Keratinocyte (primary cell): ENCODE measurements around the gene TMEM150B. TPM values are rescaled to one million over a fixed set of nuclear protein-coding genes. Genes with fewer than 3 reads are reported as not detected.

Experiments
- DNase-seq: peaks from one replicate; pipeline ENCODE4 v3.0.0-alpha.2; 2011; ENCODE audit warnings: low read depth, missing footprints, low spot score
- FAIRE-seq: peaks from 2 replicates; lab custom pipeline; 2011; peaks lifted over from hg19 to GRCh38; lab: Jason Lieb, UNC
- H2AFZ ChIP-seq: 2 replicates; pipeline ENCODE4 v1.6.0; 2012; ENCODE audit warnings: low read length, control low read depth, inconsistent platforms; ENCODE audit not compliant: control insufficient read depth
- H3K27ac ChIP-seq: 2 replicates; pipeline ENCODE4 v1.5.1; 2011; ENCODE audit warnings: low read length; ENCODE audit not compliant: control insufficient read depth, insufficient read depth
- H3K27me3 ChIP-seq: 3 replicates; pipeline ENCODE4 v1.6.0; 2011; ENCODE audit warnings: low read length; ENCODE audit not compliant: control insufficient read depth, insufficient read depth; ENCODE audit errors: extremely low read depth
- H3K36me3 ChIP-seq, 2 experiments: 2 replicates in 1 of 2; 3 replicates in 1 of 2; pipeline ENCODE4 v1.5.1; 2011; ENCODE audit warnings: low read length in 2 of 2, mild to moderate bottlenecking in 1 of 2; ENCODE audit not compliant: control insufficient read depth in 2 of 2, insufficient read depth in 2 of 2; ENCODE audit errors: extremely low read depth in 1 of 2
- H3K4me1 ChIP-seq: 3 replicates; pipeline ENCODE4 v1.5.1; 2011; ENCODE audit warnings: low read length; ENCODE audit not compliant: control insufficient read depth, insufficient read depth; ENCODE audit errors: extremely low read depth
- H3K4me2 ChIP-seq: 3 replicates; pipeline ENCODE4 v1.6.0; 2011; ENCODE audit warnings: low read depth, low read length; ENCODE audit not compliant: control insufficient read depth, insufficient read depth; ENCODE audit errors: extremely low read depth
- H3K4me3 ChIP-seq, 3 experiments: fragments of 200-600 bp in 1 of 3; sonication (generic) in 1 of 3; 2 replicates in 2 of 3; 3 replicates in 1 of 3; pipeline ENCODE4 v1.5.1; 2011 to 2016; ENCODE audit warnings: low read length in 3 of 3, mild to moderate bottlenecking in 3 of 3, control low read depth in 2 of 3, inconsistent platforms in 1 of 3, low read depth in 1 of 3, mixed read lengths in 1 of 3, mixed run types in 1 of 3, moderate library complexity in 1 of 3; ENCODE audit not compliant: control insufficient read depth in 2 of 3, insufficient read depth in 2 of 3; ENCODE audit errors: extremely low read depth in 1 of 3
- H3K79me2 ChIP-seq: 2 replicates; pipeline ENCODE4 v1.6.0; 2012; ENCODE audit warnings: low read length; ENCODE audit not compliant: control insufficient read depth, insufficient read depth
- H3K9ac ChIP-seq: 3 replicates; pipeline ENCODE4 v1.6.0; 2011; ENCODE audit warnings: low read length; ENCODE audit not compliant: control insufficient read depth, insufficient read depth; ENCODE audit errors: extremely low read depth
- H3K9me1 ChIP-seq: 3 replicates; pipeline ENCODE4 v1.6.0; 2011; ENCODE audit warnings: low read length; ENCODE audit not compliant: control insufficient read depth, insufficient read depth; ENCODE audit errors: extremely low read depth
- H3K9me3 ChIP-seq: 2 replicates; pipeline ENCODE4 v1.5.1; 2012; ENCODE audit warnings: low read depth, low read length; ENCODE audit not compliant: control insufficient read depth
- H4K20me1 ChIP-seq: 3 replicates; pipeline ENCODE4 v1.6.0; 2011; ENCODE audit warnings: low read length; ENCODE audit not compliant: control insufficient read depth, insufficient read depth; ENCODE audit errors: extremely low read depth
- EZH2 ChIP-seq: IDR thresholded peaks from one replicate; pipeline ENCODE4 v1.6.1; 2012; ENCODE audit warnings: inconsistent platforms, mild to moderate bottlenecking, low read length, moderate library complexity
- dilution Hi-C: fragments of 300-500 bp; cut with MboI; formaldehyde crosslinking; loops from one replicate; pipeline ENCODE4 v1.7.0; 2020; ENCODE audit warnings: low sequenced_read_pairs; ENCODE audit not compliant: extremely low pct_ligation_motif_present
- polyA plus RNA-seq, 5 experiments: library from polyadenylated mRNA; depleted of rRNA in 3 of 5; stranded (reverse) in 3 of 5; stranded (forward) in 1 of 5; unstranded in 1 of 5; fragments of >200 nt; gene quantifications; 1 replicate in 1 of 5; 2 replicates in 3 of 5; 3 replicates in 1 of 5; pipeline versions ENCODE4 v1.2.1 to v1.2.3, GENCODE V29; 2011 to 2012; ENCODE audit warnings: missing spikeins in 2 of 5, low read depth in 1 of 5, low replicate concordance in 1 of 5
- TF ChIP-seq, protein P1 (sequence below), 3 experiments: IDR thresholded peaks in 1 of 3; conservative IDR thresholded peaks in 1 of 3; optimal IDR thresholded peaks in 1 of 3; 2 replicates in 2 of 3; 3 replicates in 1 of 3; pipeline versions ENCODE3 to v1.5.1; 2011; ENCODE audit warnings: low read length in 3 of 3, mild to moderate bottlenecking in 3 of 3, moderate library complexity in 2 of 3, control low read depth in 1 of 3, inconsistent platforms in 1 of 3; ENCODE audit not compliant: insufficient read depth in 2 of 3; ENCODE audit errors: extremely low read depth in 1 of 3

TMEM150B gene
- polyA plus RNA-seq, 1 donor (not counting 4 experiments of a cell fraction or from before 2014, with no cell fraction given): not detected

DNA sequence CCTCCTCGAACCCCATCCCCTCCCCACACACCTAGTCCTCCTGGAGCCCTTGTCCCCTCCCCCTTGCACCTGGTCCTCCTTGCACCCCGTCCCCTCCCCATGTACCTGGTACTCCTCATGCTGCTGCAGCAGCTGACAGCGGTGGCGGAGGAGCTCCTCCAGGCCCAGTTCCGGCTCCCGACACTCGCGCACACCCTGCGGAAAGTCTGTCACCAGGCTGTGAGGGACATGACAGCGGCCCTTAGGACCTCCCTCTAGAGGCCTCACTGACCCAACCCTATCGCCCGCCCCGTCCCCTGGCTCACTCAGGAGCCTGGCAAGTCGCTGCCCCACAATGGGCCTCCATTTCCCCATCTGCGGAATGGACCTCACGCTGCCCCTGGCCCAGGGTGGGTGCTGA, 60.0 kb downstream of the TMEM150B start:
- Histone ChIP-seq H3K9ac (no peak overlapping the region), H4K20me1 (no peaks in the 10 kb centered on the region), H3K36me3 (peaks cover 0 to 3% of the 10 kb centered on the region in 2 experiments), H3K9me3 (no peaks in the 10 kb centered on the region), H3K4me3 (no peak overlapping the region), H3K79me2 (peaks cover 3% of the 10 kb centered on the region), H2AFZ (no peak overlapping the region), H3K4me2 (no peak overlapping the region), H3K4me1 (no peaks in the 10 kb centered on the region), H3K9me1 (no peaks in the 10 kb centered on the region), H3K27me3 (no peaks in the 10 kb centered on the region), H3K27ac (no peak overlapping the region)
- dilution Hi-C loops: no loop called here
- DNase-seq (no peak), FAIRE-seq (no peak)
- TF ChIP-seq, protein P1, sequence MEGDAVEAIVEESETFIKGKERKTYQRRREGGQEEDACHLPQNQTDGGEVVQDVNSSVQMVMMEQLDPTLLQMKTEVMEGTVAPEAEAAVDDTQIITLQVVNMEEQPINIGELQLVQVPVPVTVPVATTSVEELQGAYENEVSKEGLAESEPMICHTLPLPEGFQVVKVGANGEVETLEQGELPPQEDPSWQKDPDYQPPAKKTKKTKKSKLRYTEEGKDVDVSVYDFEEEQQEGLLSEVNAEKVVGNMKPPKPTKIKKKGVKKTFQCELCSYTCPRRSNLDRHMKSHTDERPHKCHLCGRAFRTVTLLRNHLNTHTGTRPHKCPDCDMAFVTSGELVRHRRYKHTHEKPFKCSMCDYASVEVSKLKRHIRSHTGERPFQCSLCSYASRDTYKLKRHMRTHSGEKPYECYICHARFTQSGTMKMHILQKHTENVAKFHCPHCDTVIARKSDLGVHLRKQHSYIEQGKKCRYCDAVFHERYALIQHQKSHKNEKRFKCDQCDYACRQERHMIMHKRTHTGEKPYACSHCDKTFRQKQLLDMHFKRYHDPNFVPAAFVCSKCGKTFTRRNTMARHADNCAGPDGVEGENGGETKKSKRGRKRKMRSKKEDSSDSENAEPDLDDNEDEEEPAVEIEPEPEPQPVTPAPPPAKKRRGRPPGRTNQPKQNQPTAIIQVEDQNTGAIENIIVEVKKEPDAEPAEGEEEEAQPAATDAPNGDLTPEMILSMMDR (optimal IDR thresholded peaks at IDR 0.05 in 1 of 3, IDR thresholded peaks at IDR 0.05 in 1 of 3, conservative IDR thresholded peaks at IDR 0.05 in 1 of 3; ENCODE audit: extremely low read depth in 1 of 3, insufficient read depth in 2 of 3, low read length in 3 of 3): no peak
- TF ChIP-seq EZH2: no peak

GRCh38 chr19:55264531-55264930, 60.6 kb downstream of the TMEM150B start:
- dilution Hi-C loops: no loop called here
- H3K9me1 ChIP-seq: no peaks in the 10 kb centered on the region
- peaks cover 3% of the 10 kb centered on the region for H3K79me2 ChIP-seq
- H3K27me3 ChIP-seq: no peaks in the 10 kb centered on the region
- no peak overlapping the region for H3K9ac ChIP-seq
- H4K20me1 ChIP-seq: no peaks in the 10 kb centered on the region
- TF ChIP-seq, protein P1 (optimal IDR thresholded peaks at IDR 0.05 in 1 of 3, IDR thresholded peaks at IDR 0.05 in 1 of 3, conservative IDR thresholded peaks at IDR 0.05 in 1 of 3; ENCODE audit: extremely low read depth in 1 of 3, insufficient read depth in 2 of 3, low read length in 3 of 3): no peak
- TF ChIP-seq EZH2: no peak
- no peak overlapping the region for H3K4me3 ChIP-seq
- no peak for FAIRE-seq
- peaks cover 0 to 3% of the 10 kb centered on the region in 2 experiments for H3K36me3 ChIP-seq
- H2AFZ ChIP-seq: no peak overlapping the region
- H3K27ac ChIP-seq: no peak overlapping the region
- no peaks in the 10 kb centered on the region for H3K9me3 ChIP-seq
- H3K4me2 ChIP-seq: no peak overlapping the region
- peaks cover 4% of the 10 kb centered on the region for H3K4me1 ChIP-seq
- no peak for DNase-seq

Other genes with a start within 250 kb of the TMEM150B start
- gene EPS8L1, start 249.5 kb downstream of the TMEM150B start, polyA plus RNA-seq: 20.1 to 37.3 TPM (median 26.0 TPM) in 3 replicates
- gene PPP1R12C, start 207.7 kb downstream of the TMEM150B start, polyA plus RNA-seq: 22.9 to 41.2 TPM (median 24.7 TPM) in 3 replicates
- 89.7 to 113 TPM (median 99.6 TPM) in 3 replicates for gene TNNT1, start 176.1 kb downstream of the TMEM150B start, polyA plus RNA-seq
- 2.2 to 4.1 TPM (median 3.3 TPM) in 3 replicates for gene TNNI3, start 167.6 kb downstream of the TMEM150B start, polyA plus RNA-seq
- 8.5 to 14.3 TPM (median 12.9 TPM) in 3 replicates for gene DNAAF3, start 158.7 kb downstream of the TMEM150B start, polyA plus RNA-seq
- gene SYT5, start 145.1 kb downstream of the TMEM150B start, polyA plus RNA-seq: 0.05 to 0.39 TPM (median 0.33 TPM) in 3 replicates
- gene PTPRH, start 115.8 kb downstream of the TMEM150B start, polyA plus RNA-seq: 0.06 to 0.17 TPM (median 0.09 TPM) in 3 replicates
- 0.60 to 0.88 TPM (median 0.68 TPM) in 3 replicates for gene TMEM86B, start 96.6 kb downstream of the TMEM150B start, polyA plus RNA-seq
- 26.7 to 49.7 TPM (median 27.5 TPM) in 3 replicates for gene PPP6R1, start 66.3 kb downstream of the TMEM150B start, polyA plus RNA-seq
- 20.2 to 26.7 TPM (median 24.7 TPM) in 3 replicates for gene HSPBP1, start 45.2 kb downstream of the TMEM150B start, polyA plus RNA-seq
- 0.46 to 1.1 TPM (median 0.98 TPM) in 3 replicates for gene BRSK1, start 41.3 kb downstream of the TMEM150B start, polyA plus RNA-seq
- gene KMT5C, start 14.5 kb upstream of the TMEM150B start, polyA plus RNA-seq: 4.3 to 7.4 TPM (median 6.5 TPM) in 3 replicates
- gene COX6B2, start 29.4 kb upstream of the TMEM150B start, polyA plus RNA-seq: 1.4 to 6.5 TPM (median 1.7 TPM) in 3 replicates
- not detected in 3 replicates for gene GARIN5B, start 37.9 kb upstream of the TMEM150B start, polyA plus RNA-seq
- 1.6 to 5.1 TPM (median 2.2 TPM) in 3 replicates for gene IL11, start 45.1 kb upstream of the TMEM150B start, polyA plus RNA-seq
- gene TMEM190, start 51.5 kb upstream of the TMEM150B start, polyA plus RNA-seq: 0.19 TPM in 1 of 3 replicates, not detected in the others
- gene TMEM238, start 59.0 kb upstream of the TMEM150B start, polyA plus RNA-seq: 0.23 to 0.31 TPM (median 0.24 TPM) in 3 replicates
- 282 to 1,011 TPM (median 432 TPM) in 3 replicates for gene RPL28, start 60.6 kb upstream of the TMEM150B start, polyA plus RNA-seq
- gene UBE2S, start 82.4 kb upstream of the TMEM150B start, polyA plus RNA-seq: 22.1 to 42.3 TPM (median 31.8 TPM) in 3 replicates
- gene SHISA7, start 118.0 kb upstream of the TMEM150B start, polyA plus RNA-seq: not detected in 3 replicates
- 24.5 to 37.7 TPM (median 34.7 TPM) in 3 replicates for gene ISOC2, start 136.3 kb upstream of the TMEM150B start, polyA plus RNA-seq
- not detected in 3 replicates for gene C19orf85, start 139.4 kb upstream of the TMEM150B start, polyA plus RNA-seq
- gene ZNF628, start 151.3 kb upstream of the TMEM150B start, polyA plus RNA-seq: 0.22 to 1.5 TPM (median 0.39 TPM) in 3 replicates
- 11.0 to 12.5 TPM (median 11.9 TPM) in 3 replicates for gene NAT14, start 159.8 kb upstream of the TMEM150B start, polyA plus RNA-seq
- gene SSC5D, start 163.1 kb upstream of the TMEM150B start, polyA plus RNA-seq: not detected in 3 replicates
- not detected in 3 replicates for gene SBK2, start 211.8 kb upstream of the TMEM150B start, polyA plus RNA-seq
- gene SBK3, start 220.2 kb upstream of the TMEM150B start, polyA plus RNA-seq: not detected in 3 replicates